Stimulated activated naive CD8-positive, alpha-beta T cell treated with anti-CD3 and anti-CD28 coated beads, Interleukin-15, Interleukin-2, amounts not matched to agents 100 U/mL and 50 U/mL, for 24 hours (primary cell): Measurements from ENCODE around the gene MYO5A.
"Not testable (repeated sequence)": the region's sequence is repeated elsewhere in the genome, so short reads cannot be mapped to it uniquely, and the experiment has no call there.

Experiments used
- ATAC-seq: fragments of 150-1000 bp; cut with Tn5 transposase; one replicate; pipeline ENCODE4 v1.10.0; 2021
- DNase-seq: peaks from one replicate; pipeline ENCODE4 v3.0.0; 2021

The MYO5A gene

GRCh38 chr15:52417521-52417920 lies 111.2 kb downstream of the MYO5A start:
- DNase-seq (no peak), ATAC-seq (peak; percentile 59)

DNA sequence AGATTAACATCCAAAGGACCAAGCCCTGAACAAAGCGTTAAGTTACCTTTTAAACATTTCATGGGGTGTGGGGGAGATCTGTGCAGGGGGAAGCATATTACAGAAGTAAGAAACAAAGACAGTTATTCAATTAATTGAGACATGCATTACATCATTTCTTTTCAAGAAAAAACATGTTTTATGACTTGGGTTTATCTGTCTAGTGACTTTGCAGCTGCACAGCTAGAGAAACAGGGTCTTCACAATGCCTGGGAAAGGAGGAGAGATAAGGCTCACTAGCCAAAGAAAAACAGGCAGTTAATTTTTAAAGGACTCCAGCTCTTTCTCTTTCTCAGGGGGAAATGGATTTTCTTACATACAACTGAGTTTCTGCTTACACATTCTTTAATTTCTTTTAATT lies 112.1 kb downstream of the MYO5A start:
- not testable (repeated sequence) for DNase-seq, ATAC-seq

- ATAC-seq: no peak
- no peak for DNase-seq
Measured at GRCh38 chr15:52415628-52416027, 113.1 kb downstream of the MYO5A start.

DNA sequence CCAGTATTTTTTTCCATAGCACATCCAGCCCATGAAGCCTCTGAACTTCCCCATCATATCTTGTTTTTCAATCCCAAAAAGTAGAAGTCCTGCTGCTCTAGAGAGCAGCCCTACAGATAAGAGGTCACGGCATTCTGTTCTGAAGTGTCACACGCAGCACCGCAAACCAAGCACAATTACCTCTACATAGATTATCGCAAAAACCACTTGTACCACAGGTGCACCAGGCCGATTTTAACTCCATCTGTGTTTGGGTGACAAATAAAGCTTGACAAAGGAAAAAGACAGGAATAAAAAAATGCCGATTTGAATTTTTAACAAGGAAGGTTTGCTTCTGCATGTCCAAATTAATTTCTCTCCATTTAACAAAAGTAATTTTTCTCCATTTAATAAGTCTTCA lies 113.7 kb downstream of the MYO5A start:
- DNase-seq: no peak
- no peak for ATAC-seq

- DNase-seq (no peak), ATAC-seq (no peak)
Measured at GRCh38 chr15:52408823-52409222, 119.9 kb downstream of the MYO5A start.

DNA sequence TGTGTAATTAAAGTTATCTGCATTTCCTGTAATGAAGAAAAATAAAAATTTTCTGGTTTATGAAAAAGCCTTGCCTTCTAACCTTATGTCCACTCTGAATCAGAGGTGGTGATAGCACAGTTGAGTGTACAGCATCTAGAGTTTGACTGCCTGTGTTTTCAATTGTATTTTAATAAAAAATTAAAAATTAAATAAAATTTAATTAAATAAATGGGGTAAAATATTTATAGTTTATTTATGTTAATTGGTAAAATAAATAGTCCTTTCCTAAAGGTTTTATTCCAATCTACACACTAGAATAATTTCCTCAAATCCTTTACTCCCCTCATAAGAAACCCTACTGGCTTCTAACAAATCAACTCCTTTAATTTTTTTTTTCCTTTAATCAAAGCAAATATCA lies 121.3 kb downstream of the MYO5A start:
- DNase-seq (no peak), ATAC-seq (no peak)

DNA sequence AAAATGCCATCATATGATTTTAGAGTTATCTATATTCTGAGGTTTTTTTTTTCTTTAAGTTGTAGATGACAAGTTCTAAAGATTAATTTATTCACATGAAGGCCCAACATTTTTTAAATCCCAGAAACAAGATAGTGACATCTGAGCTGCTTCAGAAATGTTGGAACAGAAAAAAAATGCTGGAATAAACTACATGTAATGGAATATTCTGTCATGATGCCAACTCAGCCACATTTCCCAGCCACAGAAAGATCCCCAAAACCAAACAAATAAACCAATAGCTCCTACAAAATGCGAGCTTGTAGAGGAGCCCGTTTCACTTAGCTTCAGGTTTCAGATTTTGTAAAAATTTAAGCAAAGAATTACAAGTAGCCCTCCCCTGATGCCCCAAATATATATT lies 122.1 kb downstream of the MYO5A start:
- no peak for ATAC-seq
- DNase-seq: no peak

- ATAC-seq (no peak), DNase-seq (no peak)
Measured at GRCh38 chr15:52405856-52406255, 122.8 kb downstream of the MYO5A start.

GRCh38 chr15:52397118-52397517 lies 131.6 kb downstream of the MYO5A start:
- no peak for ATAC-seq

DNA sequence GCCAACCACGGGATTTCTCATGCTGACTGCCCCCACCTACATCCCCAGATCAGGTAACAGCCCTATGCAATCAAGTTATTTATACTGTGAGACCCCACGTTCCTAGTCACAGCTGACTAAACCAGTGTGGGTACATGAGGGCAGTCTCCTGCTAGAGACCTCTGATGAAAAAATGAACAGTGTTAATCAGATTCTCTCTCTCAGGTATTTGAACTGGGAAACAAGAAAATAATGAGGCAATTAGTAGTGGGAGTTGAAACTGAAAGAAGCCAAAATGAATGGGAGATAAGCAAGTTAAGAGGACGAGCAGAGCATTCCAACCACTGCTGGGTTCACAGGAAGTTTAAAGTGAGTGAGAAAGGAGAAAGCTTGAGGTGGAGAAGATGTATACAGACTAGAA lies 134.6 kb downstream of the MYO5A start:
- no peak for DNase-seq
- ATAC-seq: no peak

More at GRCh38 chr15:52397118-52397517, 131.6 kb downstream of the MYO5A start:
- no peak for DNase-seq

DNA sequence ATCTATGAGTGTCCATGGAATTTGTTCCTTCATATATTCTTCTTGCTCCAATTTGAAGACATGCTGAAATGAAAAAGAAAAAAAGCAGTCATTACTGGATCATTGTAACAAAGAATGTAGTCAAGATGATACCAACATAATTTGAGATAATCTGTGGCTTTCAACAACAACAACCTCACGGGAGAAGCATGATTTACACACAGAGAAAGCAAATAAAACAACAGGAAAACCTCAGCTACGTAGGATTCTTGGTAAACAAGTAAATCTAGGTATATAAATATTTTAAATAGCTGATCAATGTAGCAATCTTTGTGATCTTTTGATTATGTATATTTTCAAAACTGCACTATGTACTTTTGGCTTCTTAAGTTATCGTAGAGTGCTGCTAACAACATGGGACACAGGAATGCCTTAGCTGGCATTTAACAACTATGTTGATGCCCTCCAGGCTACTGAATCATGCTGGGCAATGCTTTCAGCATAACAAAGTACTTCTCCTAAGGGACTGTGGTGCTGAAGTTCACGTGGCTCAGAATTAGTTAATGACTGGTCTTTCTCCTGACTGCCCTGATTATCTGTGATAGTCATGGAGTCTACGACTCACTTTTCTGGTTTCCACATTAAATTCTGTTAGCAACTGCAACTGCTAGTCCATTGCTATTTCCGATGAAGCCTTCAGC lies 136.5 kb downstream of the MYO5A start:
- ATAC-seq (no peak), DNase-seq (no peak)

- DNase-seq: no peak
Measured at GRCh38 chr15:52391069-52391468, 137.6 kb downstream of the MYO5A start.

GRCh38 chr15:52385670-52386069 lies 143.0 kb downstream of the MYO5A start:
- DNase-seq (no peak), ATAC-seq (no peak)

More at GRCh38 chr15:52391069-52391468, 137.6 kb downstream of the MYO5A start:
- ATAC-seq: no peak

- ATAC-seq (peak; percentile 44), DNase-seq (no peak)
Measured at GRCh38 chr15:52383100-52383588, 145.5 kb downstream of the MYO5A start.

DNA sequence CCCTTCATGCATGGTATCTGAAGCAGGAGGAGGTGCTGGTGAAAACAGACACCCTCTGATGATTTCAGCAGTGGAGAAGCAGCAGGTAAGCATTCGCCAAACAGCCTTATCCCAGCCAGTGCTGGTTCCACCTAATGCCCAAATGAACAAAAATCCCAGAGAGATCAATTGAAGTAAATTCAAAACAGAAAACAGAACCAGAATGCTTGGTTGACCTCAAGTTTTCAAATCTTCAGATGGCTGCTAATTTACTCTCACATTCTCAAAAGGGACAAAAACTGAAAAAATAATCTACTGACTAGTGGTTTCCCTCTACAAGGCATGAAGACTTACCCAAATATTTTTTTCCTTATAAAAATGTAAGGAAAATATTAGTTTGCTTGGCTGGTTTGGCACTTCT lies 146.0 kb downstream of the MYO5A start:
- ATAC-seq (no peak), DNase-seq (no peak)

DNA sequence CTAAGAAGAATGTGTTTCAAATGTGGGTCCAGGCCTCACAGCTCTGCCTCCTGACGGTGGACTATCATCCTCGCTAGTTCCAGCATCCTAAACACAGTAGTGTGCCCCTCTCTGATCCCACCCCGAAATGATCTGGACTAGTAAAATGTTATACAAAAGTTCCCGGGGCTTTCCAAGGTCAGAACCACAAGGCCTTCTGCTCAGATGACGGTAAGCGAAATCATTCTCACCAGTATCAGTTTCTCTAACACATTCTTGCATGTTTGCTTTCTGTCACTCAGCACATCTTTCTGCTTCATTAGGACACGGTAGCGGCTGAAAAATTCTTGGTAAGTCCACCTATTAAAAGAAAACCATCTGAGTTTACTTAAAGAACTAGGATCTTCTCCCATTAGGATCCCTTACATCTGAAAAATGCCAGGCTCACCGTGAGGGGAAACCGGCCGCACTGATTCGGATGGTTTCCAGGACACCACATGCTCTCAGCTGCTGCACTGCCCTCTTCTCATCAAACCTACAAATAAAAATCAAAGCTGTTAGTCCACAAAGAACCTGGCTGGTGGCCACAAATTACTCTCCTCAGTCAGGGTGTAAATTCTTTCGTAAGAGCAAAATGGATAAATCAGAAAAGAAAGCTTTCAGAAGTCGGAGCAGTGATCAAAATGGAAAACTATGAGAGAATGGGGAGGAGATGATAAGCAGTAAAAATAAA lies 149.1 kb downstream of the MYO5A start:
- ATAC-seq (peak; percentile 42), DNase-seq (no peak)

- DNase-seq (no peak), ATAC-seq (peak; percentile 62)
Measured at GRCh38 chr15:52378746-52379394, 149.8 kb downstream of the MYO5A start.

DNA sequence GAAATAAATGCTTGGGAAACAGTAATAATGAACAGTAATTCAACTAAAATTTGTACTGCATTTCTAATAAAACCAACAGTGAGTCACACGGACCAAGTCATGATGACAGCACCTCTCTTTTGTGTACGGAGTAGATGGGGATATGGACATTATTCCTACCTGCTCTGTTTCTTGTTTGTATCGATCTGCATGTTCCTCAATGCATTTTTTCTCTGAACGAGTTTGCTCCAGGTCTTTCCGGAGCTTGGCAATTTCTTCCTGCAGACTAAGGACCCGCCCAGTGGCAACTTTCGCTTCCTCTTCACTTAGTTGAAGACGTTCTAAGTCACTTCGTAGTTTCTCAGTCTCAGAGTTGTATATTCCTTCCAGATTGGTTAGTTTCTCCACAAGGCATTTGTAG lies 158.7 kb downstream of the MYO5A start:
- no peak for ATAC-seq
- DNase-seq: no peak

DNA sequence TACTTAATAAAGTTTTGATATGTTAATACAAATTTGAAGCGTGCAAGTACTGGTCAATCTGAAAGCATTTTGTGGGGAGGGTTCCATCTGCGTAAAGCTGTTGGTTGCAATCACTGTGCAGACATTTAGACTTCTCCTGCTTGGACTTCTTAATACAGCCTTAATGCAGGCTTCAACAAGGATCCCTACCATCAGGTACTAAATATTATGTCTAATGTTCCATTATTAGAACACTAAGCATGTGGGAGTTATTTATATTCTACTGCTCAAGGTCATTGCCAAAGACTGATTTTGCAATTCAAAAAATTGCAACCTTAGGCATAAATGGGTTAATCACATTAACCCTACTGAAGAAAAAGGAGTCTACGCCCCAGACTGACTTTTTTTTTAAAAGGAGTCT lies 159.2 kb downstream of the MYO5A start:
- DNase-seq (no peak), ATAC-seq (no peak)

DNA sequence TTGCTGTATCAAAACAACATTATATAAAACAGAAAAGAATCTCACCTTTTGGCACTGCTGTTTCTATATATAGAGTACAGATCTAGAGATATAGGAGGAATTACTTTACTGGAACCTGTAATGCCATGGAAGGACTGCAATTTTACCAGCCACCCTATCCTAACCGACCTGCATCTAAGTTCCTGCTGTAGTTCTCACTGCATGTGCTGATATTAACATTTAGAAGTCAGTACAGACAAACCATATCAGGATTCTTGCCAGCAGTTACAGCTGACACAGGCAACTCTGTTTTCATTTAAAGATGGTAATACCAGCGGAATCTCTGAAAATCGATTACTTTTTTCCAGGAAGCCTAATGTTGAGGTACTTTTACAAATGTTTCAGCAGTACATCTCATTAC lies 159.7 kb downstream of the MYO5A start:
- ATAC-seq: no peak
- DNase-seq: no peak

GRCh38 chr15:52368402-52368801 lies 160.3 kb downstream of the MYO5A start:
- DNase-seq: no peak
- no peak for ATAC-seq

- no peak for DNase-seq
- no peak for ATAC-seq
Measured at GRCh38 chr15:52362497-52362896, 166.2 kb downstream of the MYO5A start.

- no peak for DNase-seq
- ATAC-seq: no peak
Measured at GRCh38 chr15:52361975-52362494, 166.6 kb downstream of the MYO5A start.
